Measurements from ENCODE around the gene SNRNP48.

GRCh38 chr6:7555671-7556070 is 34.3 kb upstream of the SNRNP48 start:
- TF ChIP-seq, protein P1, sequence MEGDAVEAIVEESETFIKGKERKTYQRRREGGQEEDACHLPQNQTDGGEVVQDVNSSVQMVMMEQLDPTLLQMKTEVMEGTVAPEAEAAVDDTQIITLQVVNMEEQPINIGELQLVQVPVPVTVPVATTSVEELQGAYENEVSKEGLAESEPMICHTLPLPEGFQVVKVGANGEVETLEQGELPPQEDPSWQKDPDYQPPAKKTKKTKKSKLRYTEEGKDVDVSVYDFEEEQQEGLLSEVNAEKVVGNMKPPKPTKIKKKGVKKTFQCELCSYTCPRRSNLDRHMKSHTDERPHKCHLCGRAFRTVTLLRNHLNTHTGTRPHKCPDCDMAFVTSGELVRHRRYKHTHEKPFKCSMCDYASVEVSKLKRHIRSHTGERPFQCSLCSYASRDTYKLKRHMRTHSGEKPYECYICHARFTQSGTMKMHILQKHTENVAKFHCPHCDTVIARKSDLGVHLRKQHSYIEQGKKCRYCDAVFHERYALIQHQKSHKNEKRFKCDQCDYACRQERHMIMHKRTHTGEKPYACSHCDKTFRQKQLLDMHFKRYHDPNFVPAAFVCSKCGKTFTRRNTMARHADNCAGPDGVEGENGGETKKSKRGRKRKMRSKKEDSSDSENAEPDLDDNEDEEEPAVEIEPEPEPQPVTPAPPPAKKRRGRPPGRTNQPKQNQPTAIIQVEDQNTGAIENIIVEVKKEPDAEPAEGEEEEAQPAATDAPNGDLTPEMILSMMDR (IDR thresholded peaks at IDR 0.05; ENCODE audit: extremely low read depth in 1 of 2, insufficient read depth in 1 of 2, low read depth in 1 of 2, low read length in 2 of 2), result no peak
- TF ChIP-seq, protein P2, sequence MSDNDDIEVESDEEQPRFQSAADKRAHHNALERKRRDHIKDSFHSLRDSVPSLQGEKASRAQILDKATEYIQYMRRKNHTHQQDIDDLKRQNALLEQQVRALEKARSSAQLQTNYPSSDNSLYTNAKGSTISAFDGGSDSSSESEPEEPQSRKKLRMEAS (IDR thresholded peaks at IDR 0.05; ENCODE audit: insufficient read depth, insufficient read length), result no peak
- TF ChIP-seq POLR2A (IDR thresholded peaks at IDR 0.05; ENCODE audit: low read depth, low read length), result no peak

All from endothelial cell of umbilical vein (primary cell).